HG03571 (cell line): ENCODE data around the gene CDH8.

ENCODE experiments used
- ATAC-seq: cut with Tn5 transposase; IDR thresholded peaks from one replicate; pipeline ENCODE4 v1.9.1; 2021; ENCODE audit not compliant: unreplicated experiment

CDH8 gene

GRCh38 chr16:62036101-62036801 is at the start of gene CDH8:
CDH8 (minus strand) TSS chr16:62036438; CDS start chr16:62021403, 15,035 bp downstream.
- ATAC-seq = no peak

GRCh38 chr16:62079236-62079635 is 43.0 kb upstream of the CDH8 start:
- ATAC-seq = no peak

GRCh38 chr16:62077998-62078397 is 41.8 kb upstream of the CDH8 start:
- no peak for ATAC-seq

GRCh38 chr16:62076886-62077285 is 40.6 kb upstream of the CDH8 start:
- no peak for ATAC-seq

GRCh38 chr16:62068747-62069146 is 32.5 kb upstream of the CDH8 start:
- no peak for ATAC-seq

GRCh38 chr16:62067981-62068380 is 31.7 kb upstream of the CDH8 start:
- ATAC-seq = no peak

- ATAC-seq = no peak
These were observed 30.9 kb upstream of the CDH8 start for GRCh38 chr16:62067182-62067581.

- no peak for ATAC-seq
These were observed 30.5 kb upstream of the CDH8 start for GRCh38 chr16:62066747-62067146.

GRCh38 chr16:62064173-62064572 is 27.9 kb upstream of the CDH8 start:
- no peak for ATAC-seq

- ATAC-seq = no peak
These were observed 23.9 kb upstream of the CDH8 start for GRCh38 chr16:62060089-62060488.

- no peak for ATAC-seq
These were observed 23.3 kb upstream of the CDH8 start for GRCh38 chr16:62059527-62059926.

- ATAC-seq = no peak
These were observed 22.2 kb upstream of the CDH8 start for GRCh38 chr16:62058412-62058811.

GRCh38 chr16:62051942-62052341 is 15.7 kb upstream of the CDH8 start:
- ATAC-seq = no peak

- no peak for ATAC-seq
These were observed 14.6 kb upstream of the CDH8 start for GRCh38 chr16:62050793-62051192.

- ATAC-seq = no peak
These were observed 10.6 kb upstream of the CDH8 start for GRCh38 chr16:62046801-62047200.

- no peak for ATAC-seq
These were observed 5.2 kb upstream of the CDH8 start for GRCh38 chr16:62041401-62041800.

GRCh38 chr16:62038646-62039045 is 2.4 kb upstream of the CDH8 start:
- ATAC-seq = no peak

GRCh38 chr16:62038225-62038624 is 2.0 kb upstream of the CDH8 start:
- no peak for ATAC-seq

- ATAC-seq = no peak
These were observed 531 bp upstream of the CDH8 start for GRCh38 chr16:62036802-62037135.

- no peak for ATAC-seq
These were observed 834 bp downstream of the CDH8 start for GRCh38 chr16:62035115-62036092.

GRCh38 chr16:62034231-62035114 is 1.8 kb downstream of the CDH8 start:
- ATAC-seq = no peak
